ENCODE measurements around the gene C3orf85.

GRCh38 chr3:109116031-109116430 lies 20.5 kb upstream of the C3orf85 start:
- TF ChIP-seq CTCF (IDR thresholded peaks at IDR 0.05): no peak
- TF ChIP-seq POLR2A (IDR thresholded peaks at IDR 0.05): no peak
- no peak for TF ChIP-seq POLR2AphosphoS5 (IDR thresholded peaks at IDR 0.05)
- TF ChIP-seq EP300 (IDR thresholded peaks at IDR 0.05; ENCODE audit: low read depth): no peak
